HCT116 (cell line): ENCODE data around the gene CMIP. TPM values are rescaled to one million over a fixed set of nuclear protein-coding genes. Genes with fewer than 3 reads are reported as not detected.

ENCODE experiments used
- ATAC-seq: fragments of 200-7000 bp; cut with Tn5 transposase; 2 replicates; pipeline ENCODE4 v1.9.1; 2020; ENCODE audit warnings: mild to moderate bottlenecking, moderate library complexity
- BruUV-seq: library from RNA; stranded (reverse); fragments of 400-500 nt; replicated peaks from 2 replicates; lab custom pipeline; 2021; lab: Mats Ljungman, UMichigan
- CTCF ChIA-PET: fragments of 300-600 bp; sonication (Branson Sonifier 250); formaldehyde crosslinking; loops from one replicate; lab custom pipeline; 2021; ENCODE audit warnings: antibody characterized with exemption; lab: Charles Lee
- POLR2A ChIA-PET: fragments of 300-600, 350-600 bp; sonication (Branson Sonifier 250); formaldehyde crosslinking; loops from one replicate; lab custom pipeline; 2021; ENCODE audit warnings: antibody characterized with exemption; lab: Charles Lee
- RAD21 ChIA-PET, 2 experiments: fragments of 300-600 bp; sonication (Branson Sonifier 250); formaldehyde crosslinking; loops; one replicate each; lab custom pipeline; 2023; ENCODE audit warnings: low total read pairs in 2 of 2; ENCODE audit not compliant: uncharacterized antibody in 2 of 2, unreplicated experiment in 2 of 2, low non-redundant PET in 1 of 2; lab: Charles Lee
- DNase-seq: peaks from one replicate; pipeline ENCODE4 v3.0.0-alpha.2; 2010; ENCODE audit warnings: low read depth, low spot score
- H2AFZ ChIP-seq: fragments of 200-600 bp; shearing (Covaris generic), sonication (generic); 2 replicates; pipeline ENCODE4 v1.6.1; 2017; ENCODE audit warnings: low read depth, mixed run types, mixed read lengths, antibody characterized with exemption, low read length; ENCODE audit not compliant: poor library complexity, severe bottlenecking
- H3K27ac ChIP-seq: 2 replicates; pipeline ENCODE4 v1.5.1; 2012; ENCODE audit warnings: low read depth, low read length
- H3K27me3 ChIP-seq: fragments of 200-600 bp; sonication (generic); 2 replicates; pipeline ENCODE4 v1.6.1; 2016; ENCODE audit warnings: mixed run types, low read length, mixed read lengths; ENCODE audit not compliant: insufficient read depth
- H3K36me3 ChIP-seq, 2 experiments: fragments of 200-500 bp in 1 of 2; fragments of 200-600 bp in 1 of 2; sonication (Bioruptor generic) in 1 of 2; sonication (generic) in 1 of 2; 2 replicates each; pipeline versions ENCODE4 v1.5.1 to v1.6.1; 2014 to 2016; ENCODE audit warnings: low read length in 2 of 2, inconsistent platforms in 1 of 2, mixed read lengths in 1 of 2, mixed run types in 1 of 2; ENCODE audit not compliant: insufficient read depth in 2 of 2, control insufficient read depth in 1 of 2
- H3K4me1 ChIP-seq, 2 experiments: fragments of 200-600 bp in 1 of 2; sonication (generic) in 1 of 2; 2 replicates each; pipeline versions ENCODE4 v1.5.1 to v1.6.1; 2012 to 2017; ENCODE audit warnings: low read length in 2 of 2, inconsistent platforms in 1 of 2, mild to moderate bottlenecking in 1 of 2, mixed read lengths in 1 of 2, mixed run types in 1 of 2, moderate library complexity in 1 of 2; ENCODE audit not compliant: insufficient read depth in 2 of 2, control insufficient read depth in 1 of 2
- H3K4me2 ChIP-seq: fragments of 200-600 bp; sonication (generic); 2 replicates; pipeline ENCODE4 v1.6.1; 2017; ENCODE audit warnings: mixed run types, low read length, mixed read lengths
- H3K4me3 ChIP-seq, 2 experiments: fragments of 200-600 bp in 1 of 2; sonication (generic) in 1 of 2; replicated peaks in 1 of 2; 2 replicates each; pipeline ENCODE4 v1.5.1; 2011 to 2016; ENCODE audit warnings: low read length in 2 of 2, control low read depth in 1 of 2, low read depth in 1 of 2, mild to moderate bottlenecking in 1 of 2, mixed read lengths in 1 of 2, mixed run types in 1 of 2
- H3K79me2 ChIP-seq: fragments of 200-600 bp; sonication (generic); 2 replicates; pipeline ENCODE4 v1.6.1; 2017; ENCODE audit warnings: mild to moderate bottlenecking, mixed run types, low read length, moderate library complexity, mixed read lengths; ENCODE audit not compliant: insufficient read depth
- H3K9ac ChIP-seq: fragments of 200-600 bp; sonication (generic); 2 replicates; pipeline ENCODE4 v1.6.1; 2016; ENCODE audit warnings: low read length, mixed read lengths
- H3K9me2 ChIP-seq: fragments of 200-600 bp; sonication (generic), shearing (Covaris generic); 2 replicates; pipeline ENCODE4 v1.6.1; 2017; ENCODE audit warnings: mixed run types, mild to moderate bottlenecking, moderate library complexity; ENCODE audit not compliant: insufficient read depth
- H3K9me3 ChIP-seq, 2 experiments: fragments of 200-500 bp in 1 of 2; fragments of 200-600 bp in 1 of 2; sonication (Bioruptor generic) in 1 of 2; sonication (generic) in 1 of 2; 2 replicates each; pipeline ENCODE4 v1.6.1; 2014 to 2017; ENCODE audit warnings: low read length in 2 of 2, mixed read lengths in 2 of 2, inconsistent platforms in 1 of 2, low read depth in 1 of 2, mild to moderate bottlenecking in 1 of 2, mixed run types in 1 of 2, moderate library complexity in 1 of 2; ENCODE audit not compliant: control insufficient read depth in 1 of 2, insufficient read depth in 1 of 2
- H4K20me1 ChIP-seq: fragments of 200-600 bp; sonication (generic), shearing (Covaris generic); 2 replicates; pipeline ENCODE4 v1.6.1; 2017; ENCODE audit warnings: mixed run types, mild to moderate bottlenecking, moderate library complexity; ENCODE audit not compliant: insufficient read depth
- CEBPB ChIP-seq: IDR thresholded peaks from 2 replicates; pipeline ENCODE4 v1.6.1; 2012; ENCODE audit warnings: low read depth
- EGR1 ChIP-seq: IDR thresholded peaks from 2 replicates; pipeline ENCODE4 v1.6.1; 2012; ENCODE audit warnings: low read depth
- ELF1 ChIP-seq: IDR thresholded peaks from 2 replicates; pipeline ENCODE4 v1.6.1; 2012; ENCODE audit warnings: low read depth, borderline replicate concordance
- EZH2 ChIP-seq: fragments of 200-600 bp; sonication (generic); IDR thresholded peaks from 2 replicates; pipeline ENCODE4 v1.6.1; 2017; ENCODE audit warnings: antibody characterized with exemption, mixed run types
- EZH2phosphoT487 ChIP-seq: fragments of 200-600 bp; IDR thresholded peaks from 2 replicates; pipeline ENCODE4 v1.6.1; 2018; ENCODE audit warnings: antibody characterized with exemption, borderline replicate concordance
- FOSL1 ChIP-seq: IDR thresholded peaks from 2 replicates; pipeline ENCODE4 v1.6.1; 2012; ENCODE audit warnings: low read depth
- JUND ChIP-seq: IDR thresholded peaks from 2 replicates; pipeline ENCODE4 v1.6.1; 2012
- POLR2A ChIP-seq: IDR thresholded peaks from 2 replicates; pipeline ENCODE4 v1.7.0; 2011; ENCODE audit warnings: borderline replicate concordance; ENCODE audit not compliant: insufficient read depth, insufficient read length; ENCODE audit errors: extremely low read depth
- POLR2AphosphoS5 ChIP-seq: IDR thresholded peaks from 2 replicates; pipeline ENCODE4 v1.6.1; 2011; ENCODE audit warnings: mild to moderate bottlenecking, low read depth, low read length, moderate library complexity
- SP1 ChIP-seq: IDR thresholded peaks from 2 replicates; pipeline ENCODE4 v1.6.1; 2012; ENCODE audit warnings: low read depth
- TCF7L2 ChIP-seq: IDR thresholded peaks from 2 replicates; pipeline ENCODE4 v1.7.0; 2011; ENCODE audit warnings: borderline replicate concordance, inconsistent platforms; ENCODE audit not compliant: insufficient read depth, insufficient read length; ENCODE audit errors: extremely low read depth
- YY1 ChIP-seq: IDR thresholded peaks from 2 replicates; pipeline ENCODE4 v1.6.1; 2011; ENCODE audit warnings: low read length, low read depth, moderate library complexity, mild to moderate bottlenecking; ENCODE audit not compliant: insufficient replicate concordance; ENCODE audit errors: extremely low read depth
- intact Hi-C: fragments of 100-400 bp; cut with micrococcal nuclease; formaldehyde crosslinking; loops from 2 replicates; pipeline ENCODE4 v1.10.0; 2022
- total RNA-seq: library from RNA; stranded (reverse); gene quantifications from one replicate; pipeline ENCODE4 v1.2.1, GENCODE V29; 2021; ENCODE audit not compliant: unreplicated experiment
- TF ChIP-seq, protein P1 (sequence below), 3 experiments: fragments of 200-600 bp in 1 of 3; sonication (generic) in 1 of 3; IDR thresholded peaks in 2 of 3; conservative IDR thresholded peaks in 1 of 3; 2 replicates each; pipeline ENCODE4 v1.5.1; 2012 to 2017; ENCODE audit warnings: low read depth in 2 of 3, low read length in 2 of 3, antibody characterized with exemption in 1 of 3, borderline replicate concordance in 1 of 3, control low read depth in 1 of 3, mild to moderate bottlenecking in 1 of 3, mixed read lengths in 1 of 3, mixed run types in 1 of 3, moderate library complexity in 1 of 3; ENCODE audit not compliant: insufficient read depth in 1 of 3
- TF ChIP-seq, protein P2 (sequence below): IDR thresholded peaks from 2 replicates; pipeline ENCODE4 v1.6.1; 2012
- TF ChIP-seq, protein P3 (sequence below): IDR thresholded peaks from 2 replicates; pipeline ENCODE4 v1.6.1; 2012

Gene CMIP
- total RNA-seq, 1 experiment from 2014 or later = 64.6 TPM

- H3K9me3 ChIP-seq = no peaks in the 10 kb centered on the region
- H3K36me3 ChIP-seq = peaks cover 8 to 36% of the 10 kb centered on the region in 2 experiments; a peak in 3 of 4 replicates
- no peaks in the 10 kb centered on the region for H3K79me2 ChIP-seq
- H2AFZ ChIP-seq = no peak overlapping the region
- H3K4me3 ChIP-seq = no peak overlapping the region
- no peaks in the 10 kb centered on the region for H4K20me1 ChIP-seq
- TF ChIP-seq, protein P1, sequence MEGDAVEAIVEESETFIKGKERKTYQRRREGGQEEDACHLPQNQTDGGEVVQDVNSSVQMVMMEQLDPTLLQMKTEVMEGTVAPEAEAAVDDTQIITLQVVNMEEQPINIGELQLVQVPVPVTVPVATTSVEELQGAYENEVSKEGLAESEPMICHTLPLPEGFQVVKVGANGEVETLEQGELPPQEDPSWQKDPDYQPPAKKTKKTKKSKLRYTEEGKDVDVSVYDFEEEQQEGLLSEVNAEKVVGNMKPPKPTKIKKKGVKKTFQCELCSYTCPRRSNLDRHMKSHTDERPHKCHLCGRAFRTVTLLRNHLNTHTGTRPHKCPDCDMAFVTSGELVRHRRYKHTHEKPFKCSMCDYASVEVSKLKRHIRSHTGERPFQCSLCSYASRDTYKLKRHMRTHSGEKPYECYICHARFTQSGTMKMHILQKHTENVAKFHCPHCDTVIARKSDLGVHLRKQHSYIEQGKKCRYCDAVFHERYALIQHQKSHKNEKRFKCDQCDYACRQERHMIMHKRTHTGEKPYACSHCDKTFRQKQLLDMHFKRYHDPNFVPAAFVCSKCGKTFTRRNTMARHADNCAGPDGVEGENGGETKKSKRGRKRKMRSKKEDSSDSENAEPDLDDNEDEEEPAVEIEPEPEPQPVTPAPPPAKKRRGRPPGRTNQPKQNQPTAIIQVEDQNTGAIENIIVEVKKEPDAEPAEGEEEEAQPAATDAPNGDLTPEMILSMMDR (IDR thresholded peaks at IDR 0.05 in 2 of 3, conservative IDR thresholded peaks at IDR 0.05 in 1 of 3; ENCODE audit: borderline replicate concordance in 1 of 3, insufficient read depth in 1 of 3, low read depth in 2 of 3, low read length in 2 of 3) = no peak
- no peak for TF ChIP-seq FOSL1
- TF ChIP-seq EZH2phosphoT487 = no peak
- no peak for TF ChIP-seq ELF1
- TF ChIP-seq CEBPB = no peak
- TF ChIP-seq, protein P2, sequence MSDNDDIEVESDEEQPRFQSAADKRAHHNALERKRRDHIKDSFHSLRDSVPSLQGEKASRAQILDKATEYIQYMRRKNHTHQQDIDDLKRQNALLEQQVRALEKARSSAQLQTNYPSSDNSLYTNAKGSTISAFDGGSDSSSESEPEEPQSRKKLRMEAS = no peak
- TF ChIP-seq JUND = no peak
- no peak for TF ChIP-seq YY1
- no peak for TF ChIP-seq POLR2AphosphoS5
- TF ChIP-seq POLR2A = no peak
- TF ChIP-seq, protein P3, sequence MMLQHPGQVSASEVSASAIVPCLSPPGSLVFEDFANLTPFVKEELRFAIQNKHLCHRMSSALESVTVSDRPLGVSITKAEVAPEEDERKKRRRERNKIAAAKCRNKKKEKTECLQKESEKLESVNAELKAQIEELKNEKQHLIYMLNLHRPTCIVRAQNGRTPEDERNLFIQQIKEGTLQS = no peak
- no peak for TF ChIP-seq EGR1
- no peak for TF ChIP-seq SP1
- TF ChIP-seq TCF7L2 = no peak
- no peak for TF ChIP-seq EZH2
- RAD21 ChIA-PET = no interaction called here
- no peak overlapping the region for H3K4me2 ChIP-seq
- H3K9ac ChIP-seq = no peak overlapping the region
- POLR2A ChIA-PET = no interaction called here
- no peaks in the 10 kb centered on the region for H3K9me2 ChIP-seq
- no peaks in the 10 kb centered on the region for H3K27me3 ChIP-seq
- no TSS peak for BruUV-seq
- intact Hi-C loops = no loop called here
- ATAC-seq (peak; percentile 5; the same call in 1 of the 2 replicates), DNase-seq (no peak)
- H3K4me1 ChIP-seq = no peaks in the 10 kb centered on the region
- CTCF ChIA-PET = interaction anchor here (0.7 kb wide), 1 partner anchor 13 kb away, joined by 3 read pairs; no protein-coding TSS in a partner anchor
- H3K27ac ChIP-seq = no peak overlapping the region
Measured at GRCh38 chr16:81668243-81669097, 223.9 kb downstream of the CMIP start.
